GM12878 (cell line): ENCODE results near the gene PPA1. TPM values are rescaled to one million over a fixed set of nuclear protein-coding genes. Genes with fewer than 3 reads are reported as not detected.
A peak's percentile ranks its signal among the peaks of the same experiment; 100 is the strongest.

Experiments
- ATAC-seq: fragments of 200-7000 bp; cut with Tn5 transposase; 3 replicates; pipeline ENCODE4 v1.9.1; 2020; ENCODE audit warnings: mild to moderate bottlenecking, moderate library complexity
- BruUV-seq: library from RNA; stranded (reverse); fragments of 400-500 nt; replicated peaks from 2 replicates; lab custom pipeline; 2021; lab: Mats Ljungman, UMichigan
- CTCF ChIA-PET: fragments of 300-600 bp; sonication (Branson Sonifier 250); formaldehyde crosslinking; extraction: SDS; loops from one replicate; lab custom pipeline; 2021; ENCODE audit warnings: inconsistent platforms; lab: Yijun Ruan, JAX
- POLR2A ChIA-PET: fragments of 350-600 bp; formaldehyde crosslinking; extraction: SDS; loops from one replicate; lab custom pipeline; 2021; ENCODE audit warnings: inconsistent platforms; lab: Charles Lee
- RAD21 ChIA-PET: fragments of 300-600 bp; sonication (Branson Sonifier 250); formaldehyde crosslinking; loops from one replicate; lab custom pipeline; 2023; ENCODE audit warnings: antibody characterized with exemption; ENCODE audit not compliant: unreplicated experiment; lab: Charles Lee
- SMC1A ChIA-PET: fragments of 300-600 bp; sonication (Branson Sonifier 250); formaldehyde crosslinking; loops from one replicate; lab custom pipeline; 2023; ENCODE audit not compliant: unreplicated experiment, uncharacterized antibody; lab: Charles Lee
- DNase-seq: peaks from one replicate; pipeline ENCODE4 v3.0.0-alpha.2; 2011; ENCODE audit warnings: low read depth, low spot score
- FAIRE-seq: peaks from 3 replicates; lab custom pipeline; 2011; peaks lifted over from hg19 to GRCh38; lab: Jason Lieb, UNC
- H2AFZ ChIP-seq: 2 replicates; pipeline ENCODE4 v1.6.0; 2011; ENCODE audit warnings: low read depth, low read length, control low read depth; ENCODE audit not compliant: control insufficient read depth
- H3K27ac ChIP-seq: 2 replicates; pipeline ENCODE4 v1.5.1; 2011; ENCODE audit warnings: control low read depth; ENCODE audit not compliant: control insufficient read depth, insufficient read depth
- H3K27me3 ChIP-seq, 2 experiments: replicated peaks in 1 of 2; 2 replicates each; pipeline versions ENCODE4 v1.6.0 to v1.6.1; 2011; ENCODE audit warnings: low read length in 1 of 2; ENCODE audit not compliant: control insufficient read depth in 2 of 2, insufficient read depth in 2 of 2
- H3K36me3 ChIP-seq, 2 experiments: 2 replicates each; pipeline ENCODE4 v1.5.1; 2011; ENCODE audit warnings: low read length in 1 of 2; ENCODE audit not compliant: control insufficient read depth in 2 of 2, insufficient read depth in 2 of 2
- H3K4me1 ChIP-seq: 2 replicates; pipeline ENCODE4 v1.6.1; 2011; ENCODE audit warnings: mild to moderate bottlenecking, low read length, moderate library complexity, mixed read lengths; ENCODE audit not compliant: control insufficient read depth, insufficient read depth
- H3K4me2 ChIP-seq: 2 replicates; pipeline ENCODE4 v1.6.0; 2011; ENCODE audit warnings: control low read depth; ENCODE audit not compliant: control insufficient read depth, insufficient read depth
- H3K4me3 ChIP-seq: fragments of 200-600 bp; sonication (generic); 2 replicates; pipeline ENCODE4 v1.5.1; 2016
- H3K79me2 ChIP-seq: 2 replicates; pipeline ENCODE4 v1.6.0; 2011; ENCODE audit warnings: low read length; ENCODE audit not compliant: control insufficient read depth, insufficient read depth
- H3K9ac ChIP-seq: 2 replicates; pipeline ENCODE4 v1.8.0; 2011; ENCODE audit warnings: low read length, control low read depth, mixed read lengths; ENCODE audit not compliant: control insufficient read depth, insufficient read depth
- H3K9me3 ChIP-seq: replicated peaks from 3 replicates; pipeline ENCODE4 v1.5.1; 2011; ENCODE audit warnings: mild to moderate bottlenecking, low read length; ENCODE audit not compliant: control insufficient read depth, insufficient read depth
- H4K20me1 ChIP-seq: 2 replicates; pipeline ENCODE4 v1.6.0; 2011; ENCODE audit not compliant: control insufficient read depth, insufficient read depth
- CBFB ChIP-seq: IDR thresholded peaks from 2 replicates; pipeline ENCODE4 v1.6.1; 2016; ENCODE audit warnings: antibody characterized with exemption, low read depth
- MAX ChIP-seq: IDR thresholded peaks from 2 replicates; pipeline ENCODE4 v1.6.1; 2012; ENCODE audit warnings: low read depth, low read length, improper control_type of control experiment
- MLLT1 ChIP-seq: fragments of 450-650 bp; IDR thresholded peaks from 2 replicates; pipeline ENCODE4 v1.6.1; 2016; ENCODE audit warnings: mild to moderate bottlenecking
- PRDM15 ChIP-seq: fragments of 450-650 bp; formaldehyde crosslinking; IDR thresholded peaks from 2 replicates; pipeline ENCODE4 v1.4.0; 2020; ENCODE audit warnings: mild to moderate bottlenecking, moderate library complexity
- SMAD1 ChIP-seq: fragments of 450-650 bp; IDR thresholded peaks from 2 replicates; pipeline ENCODE4 v1.6.1; 2018; ENCODE audit warnings: mild to moderate bottlenecking, low read depth; ENCODE audit not compliant: partially characterized antibody
- SP1 ChIP-seq: IDR thresholded peaks from one replicate; pipeline ENCODE4 v1.6.1; 2011; ENCODE audit warnings: low read depth, low read length
- SREBF1 ChIP-seq: IDR thresholded peaks from 2 replicates; pipeline ENCODE4 v1.6.1; 2012; ENCODE audit warnings: mild to moderate bottlenecking, low read length
- WRNIP1 ChIP-seq: IDR thresholded peaks from 2 replicates; pipeline ENCODE4 v1.6.1; 2011; ENCODE audit warnings: low read depth, low read length, improper control_type of control experiment, borderline replicate concordance
- YY1 ChIP-seq: IDR thresholded peaks from 2 replicates; pipeline ENCODE4 v1.6.1; 2011; ENCODE audit warnings: low read depth, mild to moderate bottlenecking, low read length
- ZZZ3 ChIP-seq: IDR thresholded peaks from 2 replicates; pipeline ENCODE4 v1.6.1; 2011; ENCODE audit warnings: low read depth; ENCODE audit not compliant: control insufficient read depth, insufficient read length
- WGBS: methylation state at CpG from one replicate; pipeline ENCODE4 v1.1.6; 2016; ENCODE audit warnings: low lambda C conversion rate; ENCODE audit not compliant: insufficient replicate concordance, insufficient coverage; ENCODE audit errors: missing lambda C conversion rate; 5-methylcytosine and 5-hydroxymethylcytosine counted together
- in situ Hi-C: fragments of 300-500 bp; cut with MboI; formaldehyde crosslinking; loops from 9 replicates; pipeline ENCODE4 v1.14.3; 2018; ENCODE audit warnings: mixed read lengths
- intact Hi-C: fragments of 100-400 bp; cut with micrococcal nuclease; formaldehyde crosslinking; loops from one replicate; pipeline ENCODE4 v1.14.2; 2022; ENCODE audit not compliant: unreplicated experiment
- polyA plus RNA-seq, 11 experiments: library from polyadenylated mRNA; depleted of rRNA in 4 of 11; unstranded in 6 of 11; stranded (reverse) in 5 of 11; fragments of >200 nt; fragmentation: Nextera tagmentation in 4 of 11; fragmentation: Illumina TruSeq in 1 of 11; extraction: Ambion mirVana in 4 of 11; extraction: Trizol in 1 of 11; gene quantifications; 1 replicate in 1 of 11; 2 replicates in 10 of 11; pipeline versions ENCODE4 v1.2.1 to v1.2.3, GENCODE V29; 2011 to 2016; ENCODE audit warnings: inconsistent platforms in 2 of 11, missing spikeins in 2 of 11, low read depth in 1 of 11
- total RNA-seq, 4 experiments: library from RNA; depleted of rRNA in 3 of 4; stranded (reverse); fragments of >200 nt in 3 of 4; fragmentation: Illumina TruSeq in 1 of 4; extraction: Trizol in 1 of 4; gene quantifications; 2 replicates each; pipeline versions ENCODE4 v1.2.1 to v1.2.3, GENCODE V29; 2013 to 2021

PPA1 gene
- total and polyA plus RNA-seq, 10 of the 15 experiments (the other 5 are each of a cell fraction or from before 2014, with no cell fraction given), result 224 to 452 (median 346) TPM

DNA sequence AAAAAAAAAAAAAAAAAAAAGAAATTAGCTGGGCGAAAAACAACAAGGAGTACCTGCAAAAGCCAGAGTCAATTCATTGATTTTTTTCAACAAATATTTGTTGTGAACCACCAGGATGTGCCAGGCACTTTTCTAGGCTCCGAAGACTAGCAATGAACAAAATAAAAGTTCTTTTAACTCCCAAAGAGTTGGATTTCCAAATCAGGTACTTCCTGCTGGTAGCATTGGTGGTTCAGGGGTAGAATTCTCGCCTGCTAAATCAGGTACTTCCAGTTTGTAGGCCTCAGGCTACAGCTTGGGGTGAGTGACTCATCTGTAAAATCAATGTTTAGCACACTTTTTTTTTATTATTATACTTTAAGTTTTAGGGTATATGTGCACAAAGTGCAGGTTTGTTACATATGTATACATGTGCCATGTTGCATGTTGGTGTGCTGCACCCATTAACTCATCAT lies 10.9 kb downstream of the PPA1 start:
- CTCF ChIA-PET, result interaction anchor here (0.9 to 16.2 kb wide), 30 partner anchors 7 to 595 kb away, joined by 3 to 611 read pairs (median 6); partner anchors contain the start of genes NPFFR1, PPA1 and TYSND1
- intact Hi-C loops, result no loop called here
- Histone ChIP-seq H3K4me1 (peaks cover 21% of the 10 kb centered on the region), H3K4me3 (no peak overlapping the region), H3K27ac (no peak overlapping the region), H3K4me2 (peak overlapping the region; percentile 33; the same call in 1 of the 2 replicates), H3K36me3 (peaks cover 1 to 14% of the 10 kb centered on the region in 2 experiments), H2AFZ (no peak overlapping the region), H3K79me2 (peaks cover 58% of the 10 kb centered on the region), H3K9me3 (no peaks in the 10 kb centered on the region; the same call in 2 of the 3 replicates), H3K9ac (no peak overlapping the region), H4K20me1 (no peaks in the 10 kb centered on the region; the same call in 1 of the 2 replicates), H3K27me3 (no peaks in the 10 kb centered on the region)
- TF ChIP-seq MAX (no peak), WRNIP1 (no peak), YY1 (no peak), SP1 (no peak), MLLT1 (no peak), ZZZ3 (no peak), SREBF1 (no peak), CBFB (no peak), SMAD1 (no peak), PRDM15 (CRISPR knock-in tag) (no peak)
- RAD21 ChIA-PET, result interaction anchor here (0.7 to 18.9 kb wide), 22 partner anchors 10 to 231 kb away, joined by 3 to 675 read pairs (median 4); partner anchors contain the start of genes EIF4EBP2, PPA1, SAR1A and TYSND1
- SMC1A ChIA-PET, result interaction anchor here (0.6 to 14.1 kb wide), 29 partner anchors 8 to 329 kb away, joined by 3 to 408 read pairs (median 8); partner anchors contain the start of genes EIF4EBP2, PPA1 and SAR1A
- ATAC-seq (peak; percentile 29; the same call in 2 of the 3 replicates), DNase-seq (no peak), FAIRE-seq (no peak)
- WGBS, result 68% methylated on average over 3 of the region's 3 CpGs
- no TSS peak for BruUV-seq
- in situ Hi-C loops, result no loop called here
- POLR2A ChIA-PET, result interaction anchor here (0.6 to 2.2 kb wide), 8 partner anchors 10 to 143 kb away, joined by 3 to 18 read pairs (median 4); no protein-coding TSS in a partner anchor
